OCI-LY3 (cell line): ENCODE data around the gene UGT1A10.

ENCODE experiments used
- H2AFZ ChIP-seq: fragments of 200-600, 300-600 bp; shearing (Covaris generic); 2 replicates; pipeline ENCODE4 v1.6.0; 2014; ENCODE audit warnings: antibody characterized with exemption, low read depth, low read length
- H3K27ac ChIP-seq: fragments of 200-600, 300-600 bp; sonication (generic); 2 replicates; pipeline ENCODE4 v1.5.1; 2014; ENCODE audit warnings: mild to moderate bottlenecking, low read length, moderate library complexity, mixed read lengths
- H3K27me3 ChIP-seq: fragments of 200-600, 300-600 bp; sonication (generic); 2 replicates; pipeline ENCODE4 v1.6.1; 2014; ENCODE audit warnings: low read depth, low read length, mixed read lengths
- H3K36me3 ChIP-seq: fragments of 200-600, 300-600 bp; sonication (generic); replicated peaks from 2 replicates; pipeline ENCODE3; 2014; ENCODE audit warnings: low read depth, low read length, mixed read lengths
- H3K4me1 ChIP-seq: fragments of 300-600, 200-600 bp; sonication (generic); 2 replicates; pipeline ENCODE4 v1.6.1; 2014; ENCODE audit warnings: low read length, mixed read lengths
- H3K4me2 ChIP-seq: fragments of 200-600, 300-600 bp; sonication (generic); 2 replicates; pipeline ENCODE4 v1.6.1; 2014; ENCODE audit warnings: low read length, mixed read lengths
- H3K4me3 ChIP-seq: fragments of 300-600, 200-600 bp; sonication (generic); 2 replicates; pipeline ENCODE4 v1.5.1; 2014; ENCODE audit warnings: antibody characterized with exemption, mild to moderate bottlenecking, low read length, moderate library complexity
- H3K79me2 ChIP-seq: fragments of 300-600, 200-600 bp; shearing (Covaris generic); 2 replicates; pipeline ENCODE4 v1.6.1; 2014; ENCODE audit warnings: mild to moderate bottlenecking, low read length, mixed read lengths
- H3K9ac ChIP-seq: fragments of 300-600, 200-600 bp; shearing (Covaris generic); 2 replicates; pipeline ENCODE4 v1.6.0; 2014; ENCODE audit warnings: mild to moderate bottlenecking, low read length, moderate library complexity
- H3K9me3 ChIP-seq: fragments of 200-600, 300-600 bp; shearing (Covaris generic); 2 replicates; pipeline ENCODE4 v1.6.1; 2014; ENCODE audit warnings: low read length, mixed read lengths; ENCODE audit not compliant: insufficient read depth
- H4K20me1 ChIP-seq: fragments of 200-600, 300-600 bp; sonication (generic); 2 replicates; pipeline ENCODE4 v1.6.1; 2016; ENCODE audit warnings: low read length, mixed read lengths; ENCODE audit not compliant: insufficient read depth
- EZH2phosphoT487 ChIP-seq: fragments of 200-600 bp; shearing (Covaris generic); IDR thresholded peaks from 2 replicates; pipeline ENCODE4 v1.6.1; 2018; ENCODE audit warnings: antibody characterized with exemption, mixed run types, low read depth
- TF ChIP-seq, protein P1 (sequence below): fragments of 200-600, 300-600 bp; sonication (generic); IDR thresholded peaks from 2 replicates; pipeline ENCODE4 v1.5.1; 2014; ENCODE audit warnings: antibody characterized with exemption, low read length, low read depth

Gene UGT1A10

DNA sequence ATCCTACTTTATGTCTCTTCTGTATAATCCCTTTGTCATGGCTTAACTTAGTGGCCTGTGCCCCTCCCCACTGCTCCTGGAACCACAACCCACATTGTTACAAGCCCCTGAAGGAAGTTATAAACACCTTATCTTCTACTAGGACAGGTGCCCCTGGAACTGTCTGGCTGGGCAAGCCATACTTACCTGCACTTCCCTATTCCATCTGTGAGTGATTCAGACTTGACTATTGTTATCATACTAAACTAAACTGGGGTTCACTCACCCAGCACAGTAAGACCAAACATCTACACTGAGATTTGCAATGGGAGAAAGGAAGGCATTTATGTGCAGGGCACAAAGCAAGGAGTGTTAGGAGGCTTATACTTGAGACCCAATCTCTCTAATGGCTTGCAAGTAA, 52.8 kb downstream of the UGT1A10 start:
- Histone ChIP-seq H3K27me3 (no peaks in the 10 kb centered on the region), H3K4me3 (no peak overlapping the region), H4K20me1 (no peaks in the 10 kb centered on the region), H3K79me2 (no peaks in the 10 kb centered on the region), H3K27ac (no peak overlapping the region), H3K4me1 (no peaks in the 10 kb centered on the region), H3K9me3 (no peaks in the 10 kb centered on the region), H3K36me3 (no peaks in the 10 kb centered on the region), H2AFZ (no peak overlapping the region), H3K4me2 (no peak overlapping the region), H3K9ac (no peak overlapping the region)
- TF ChIP-seq EZH2phosphoT487 = no peak
- TF ChIP-seq, protein P1, sequence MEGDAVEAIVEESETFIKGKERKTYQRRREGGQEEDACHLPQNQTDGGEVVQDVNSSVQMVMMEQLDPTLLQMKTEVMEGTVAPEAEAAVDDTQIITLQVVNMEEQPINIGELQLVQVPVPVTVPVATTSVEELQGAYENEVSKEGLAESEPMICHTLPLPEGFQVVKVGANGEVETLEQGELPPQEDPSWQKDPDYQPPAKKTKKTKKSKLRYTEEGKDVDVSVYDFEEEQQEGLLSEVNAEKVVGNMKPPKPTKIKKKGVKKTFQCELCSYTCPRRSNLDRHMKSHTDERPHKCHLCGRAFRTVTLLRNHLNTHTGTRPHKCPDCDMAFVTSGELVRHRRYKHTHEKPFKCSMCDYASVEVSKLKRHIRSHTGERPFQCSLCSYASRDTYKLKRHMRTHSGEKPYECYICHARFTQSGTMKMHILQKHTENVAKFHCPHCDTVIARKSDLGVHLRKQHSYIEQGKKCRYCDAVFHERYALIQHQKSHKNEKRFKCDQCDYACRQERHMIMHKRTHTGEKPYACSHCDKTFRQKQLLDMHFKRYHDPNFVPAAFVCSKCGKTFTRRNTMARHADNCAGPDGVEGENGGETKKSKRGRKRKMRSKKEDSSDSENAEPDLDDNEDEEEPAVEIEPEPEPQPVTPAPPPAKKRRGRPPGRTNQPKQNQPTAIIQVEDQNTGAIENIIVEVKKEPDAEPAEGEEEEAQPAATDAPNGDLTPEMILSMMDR = no peak

DNA sequence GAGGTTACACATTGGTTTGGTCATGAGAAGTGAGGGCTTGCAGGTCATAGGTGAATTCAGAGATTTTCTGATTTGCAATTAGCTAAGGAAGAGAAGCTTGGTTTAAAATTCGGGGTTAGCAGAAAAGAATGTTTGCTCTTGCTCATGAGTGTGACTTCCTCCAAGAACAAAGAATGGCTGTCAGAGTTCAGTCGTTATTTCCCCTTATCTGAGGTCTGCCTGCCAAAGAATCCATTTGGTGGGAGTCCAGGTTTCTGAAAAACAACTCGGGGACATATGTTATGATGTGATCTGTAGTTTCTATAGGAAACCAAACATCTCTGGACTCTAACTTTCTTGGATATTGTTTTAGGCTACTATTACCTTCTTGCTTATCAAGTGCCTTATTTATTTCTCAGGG, 53.3 kb downstream of the UGT1A10 start:
- no peak for TF ChIP-seq EZH2phosphoT487
- TF ChIP-seq, protein P1 = no peak
- Histone ChIP-seq H3K4me1 (no peaks in the 10 kb centered on the region), H4K20me1 (no peaks in the 10 kb centered on the region), H3K36me3 (no peaks in the 10 kb centered on the region), H3K4me2 (no peak overlapping the region), H3K79me2 (no peaks in the 10 kb centered on the region), H3K9me3 (no peaks in the 10 kb centered on the region), H3K27ac (no peak overlapping the region), H2AFZ (no peak overlapping the region), H3K4me3 (no peak overlapping the region), H3K9ac (no peak overlapping the region), H3K27me3 (no peaks in the 10 kb centered on the region)

DNA sequence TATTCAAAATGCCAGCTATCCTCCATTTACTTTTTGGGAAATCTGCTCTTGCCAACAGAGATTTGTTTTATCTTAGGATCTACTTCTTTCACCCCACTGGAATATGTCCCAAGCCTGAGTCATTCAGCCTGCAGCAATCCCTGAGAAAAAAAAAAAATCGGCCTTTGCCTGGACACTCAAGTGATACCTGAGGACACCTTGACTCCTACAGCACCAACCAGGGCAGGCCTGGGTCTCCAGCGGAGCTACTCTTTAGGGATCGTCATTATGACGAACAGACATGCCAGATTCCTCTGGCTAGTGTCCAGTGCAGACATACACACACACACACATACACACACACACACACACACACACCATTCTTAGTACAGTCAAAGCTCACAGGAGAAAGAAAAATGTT, 54.2 kb downstream of the UGT1A10 start:
- no peaks in the 10 kb centered on the region for H3K36me3 ChIP-seq
- H3K4me2 ChIP-seq = no peak overlapping the region
- H3K9me3 ChIP-seq = no peaks in the 10 kb centered on the region
- no peak overlapping the region for H3K4me3 ChIP-seq
- H3K9ac ChIP-seq = no peak overlapping the region
- TF ChIP-seq EZH2phosphoT487 = no peak
- TF ChIP-seq, protein P1 = no peak
- no peaks in the 10 kb centered on the region for H3K4me1 ChIP-seq
- no peaks in the 10 kb centered on the region for H4K20me1 ChIP-seq
- no peak overlapping the region for H3K27ac ChIP-seq
- no peak overlapping the region for H2AFZ ChIP-seq
- H3K79me2 ChIP-seq = no peaks in the 10 kb centered on the region
- H3K27me3 ChIP-seq = no peaks in the 10 kb centered on the region

DNA sequence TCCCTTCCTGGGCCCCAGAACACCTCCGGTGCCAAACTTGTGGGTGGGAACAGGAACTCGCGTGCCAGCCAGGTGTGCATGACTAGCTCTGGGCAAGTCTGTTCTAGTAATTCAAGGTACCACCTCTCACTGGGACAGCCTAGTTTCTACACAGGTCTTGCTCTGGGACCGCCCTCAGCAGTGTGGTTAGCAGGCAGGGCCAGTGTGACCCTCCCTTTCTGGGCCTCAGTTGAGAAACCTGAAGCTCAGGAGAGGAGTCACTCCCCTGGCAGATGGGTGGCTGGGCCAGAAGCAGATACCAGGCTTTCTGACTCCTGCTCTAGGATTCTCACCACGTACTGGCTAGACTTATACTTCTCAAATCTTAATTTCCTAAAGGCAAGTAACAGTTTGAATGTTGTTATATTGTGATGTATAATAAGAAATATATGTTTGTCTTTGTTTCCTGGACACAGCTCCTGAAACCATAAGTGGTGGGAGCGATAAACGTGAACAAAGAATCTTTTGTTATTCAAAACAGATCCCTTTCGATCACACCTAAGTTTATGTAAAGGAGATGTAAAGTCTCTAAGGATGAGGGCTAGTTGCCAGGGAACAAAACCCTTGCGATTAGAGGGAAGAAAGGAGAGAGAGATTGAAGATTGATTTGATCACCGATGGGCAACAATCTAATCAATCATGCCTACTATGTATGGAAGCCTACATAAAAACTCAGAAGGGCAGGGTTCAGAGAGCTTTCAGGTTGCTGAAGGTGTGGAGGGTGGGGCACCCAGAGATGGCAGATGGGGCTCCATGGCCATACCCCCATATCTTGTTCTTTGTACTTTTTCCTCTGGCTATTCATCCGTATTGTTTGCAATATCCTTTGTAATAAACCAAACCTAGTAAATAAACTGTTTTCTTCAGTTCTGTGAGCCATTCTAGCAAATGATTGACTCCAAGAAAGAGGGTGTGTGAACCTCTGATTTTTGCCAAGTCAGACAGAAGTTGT, 55.5 kb downstream of the UGT1A10 start:
- no peak overlapping the region for H3K9ac ChIP-seq
- no peaks in the 10 kb centered on the region for H3K4me1 ChIP-seq
- H3K27me3 ChIP-seq = no peaks in the 10 kb centered on the region
- H3K79me2 ChIP-seq = no peaks in the 10 kb centered on the region
- H4K20me1 ChIP-seq = no peaks in the 10 kb centered on the region
- no peak overlapping the region for H3K4me3 ChIP-seq
- H3K4me2 ChIP-seq = no peak overlapping the region
- no peak overlapping the region for H2AFZ ChIP-seq
- TF ChIP-seq EZH2phosphoT487 = no peak
- TF ChIP-seq, protein P1 = no peak
- no peak overlapping the region for H3K27ac ChIP-seq
- no peaks in the 10 kb centered on the region for H3K36me3 ChIP-seq
- H3K9me3 ChIP-seq = no peaks in the 10 kb centered on the region
